Neuron (in vitro differentiated cells): ENCODE data around the gene RGS7.
"Not testable (repeated sequence)": the region's sequence is repeated elsewhere in the genome, so short reads cannot be mapped to it uniquely, and the experiment has no call there.

ENCODE experiments used
- H2AFZ ChIP-seq: one replicate; pipeline ENCODE4 v1.6.1; 2013; ENCODE audit warnings: low read depth, mild to moderate bottlenecking, inconsistent platforms, low read length, moderate library complexity
- H3K27me3 ChIP-seq: one replicate; pipeline ENCODE4 v1.6.1; 2013; ENCODE audit warnings: low read length; ENCODE audit not compliant: insufficient read depth
- H3K36me3 ChIP-seq: one replicate; pipeline ENCODE4 v1.6.1; 2013; ENCODE audit warnings: low read length; ENCODE audit not compliant: insufficient read depth
- H3K4me1 ChIP-seq: one replicate; pipeline ENCODE4 v1.6.1; 2013; ENCODE audit warnings: low read length; ENCODE audit not compliant: insufficient read depth
- H3K4me3 ChIP-seq: 2 replicates; pipeline ENCODE4 v1.5.1; 2013; ENCODE audit warnings: mild to moderate bottlenecking, low read length, moderate library complexity
- H3K9me3 ChIP-seq: one replicate; pipeline ENCODE4 v1.6.1; 2013; ENCODE audit warnings: low read length

The RGS7 gene

DNA sequence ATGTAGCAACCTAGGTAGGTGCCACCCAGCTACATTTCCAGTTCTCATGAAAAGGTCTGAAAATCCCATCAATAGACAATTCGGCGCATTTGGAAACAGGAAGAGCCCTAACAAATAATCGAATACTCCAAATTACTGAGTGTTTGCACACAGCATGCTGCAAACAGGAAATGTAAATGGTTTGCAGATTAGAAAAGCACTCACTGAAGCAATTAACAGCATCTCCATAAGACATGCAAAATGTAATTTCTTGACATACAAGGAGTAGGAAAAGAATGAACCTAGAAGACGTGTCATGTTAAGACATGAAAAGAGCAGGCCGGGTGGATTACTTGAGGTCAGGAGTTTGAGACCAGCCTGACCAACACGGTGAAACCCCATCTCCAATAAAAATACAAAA is 598.2 kb downstream of the RGS7 start:
- not testable (repeated sequence) for H3K36me3 ChIP-seq, H2AFZ ChIP-seq, H3K9me3 ChIP-seq, H3K4me1 ChIP-seq, H3K27me3 ChIP-seq, H3K4me3 ChIP-seq

DNA sequence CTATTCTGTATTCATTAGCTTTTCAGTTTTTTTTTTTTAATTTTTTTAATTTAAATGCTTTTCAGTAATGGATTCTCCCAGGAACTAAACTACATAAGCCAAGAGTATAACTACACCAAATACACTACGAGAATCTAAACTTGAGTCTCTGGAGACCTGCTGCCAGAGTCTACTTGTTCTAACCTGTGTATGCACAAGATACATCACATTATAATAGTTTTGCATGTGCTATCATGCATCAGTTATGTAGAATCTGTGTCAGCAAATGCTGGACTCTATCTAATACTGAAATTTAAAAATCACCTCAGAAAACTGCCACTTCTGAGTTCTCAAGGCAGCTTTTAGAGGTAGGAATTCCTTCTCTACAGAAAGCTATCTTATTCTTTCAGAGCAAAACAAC is 598.7 kb downstream of the RGS7 start:
- Histone ChIP-seq H3K4me3 (no peak overlapping the region), H3K9me3 (no peaks in the 10 kb centered on the region), H3K4me1 (no peaks in the 10 kb centered on the region), H3K27me3 (no peaks in the 10 kb centered on the region), H3K36me3 (no peaks in the 10 kb centered on the region), H2AFZ (no peak overlapping the region)

DNA sequence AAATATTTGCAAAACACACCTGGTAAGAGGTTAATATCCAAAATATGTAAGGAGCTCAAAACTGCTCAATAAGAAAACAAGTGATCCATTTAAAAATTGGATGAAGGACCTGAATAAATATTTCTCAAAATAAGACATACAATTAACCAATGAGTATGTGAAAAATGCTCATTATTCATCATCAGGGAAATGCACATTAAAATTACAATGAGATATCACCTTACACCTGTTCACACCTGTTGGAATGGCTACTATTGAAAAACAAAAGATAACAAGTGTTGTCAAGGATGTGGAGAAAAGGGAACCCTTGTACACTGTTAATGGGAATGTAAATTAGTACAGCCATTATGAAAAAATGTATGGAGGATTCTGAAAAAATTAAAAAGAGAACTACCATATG is 609.1 kb downstream of the RGS7 start:
- Histone ChIP-seq H3K27me3 (no peaks in the 10 kb centered on the region), H3K36me3 (no peaks in the 10 kb centered on the region), H3K4me1 (no peaks in the 10 kb centered on the region), H2AFZ (no peak overlapping the region), H3K9me3 (no peaks in the 10 kb centered on the region), H3K4me3 (no peak overlapping the region)

DNA sequence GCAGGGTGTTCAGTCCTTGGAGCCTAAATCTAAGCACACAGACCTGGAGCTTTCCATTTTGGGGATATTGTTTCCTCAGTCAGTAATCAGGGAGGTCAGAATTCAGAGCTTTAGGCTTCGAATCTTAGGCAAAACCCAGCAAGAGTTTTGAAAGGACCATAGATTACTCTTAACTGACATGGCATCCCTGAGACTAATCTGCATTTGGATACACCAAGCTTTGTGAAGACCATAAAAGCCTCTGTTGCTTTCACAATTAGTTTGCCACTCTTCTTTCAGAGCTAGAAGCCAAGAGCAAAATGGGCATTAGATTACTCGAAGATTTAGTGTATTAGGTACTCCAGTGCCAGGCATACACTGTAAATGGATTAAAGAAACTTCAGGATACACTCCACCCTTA is 613.3 kb downstream of the RGS7 start:
- Histone ChIP-seq H3K4me3 (no peak overlapping the region), H2AFZ (no peak overlapping the region), H3K4me1 (no peaks in the 10 kb centered on the region), H3K9me3 (no peaks in the 10 kb centered on the region), H3K36me3 (no peaks in the 10 kb centered on the region), H3K27me3 (no peaks in the 10 kb centered on the region)

DNA sequence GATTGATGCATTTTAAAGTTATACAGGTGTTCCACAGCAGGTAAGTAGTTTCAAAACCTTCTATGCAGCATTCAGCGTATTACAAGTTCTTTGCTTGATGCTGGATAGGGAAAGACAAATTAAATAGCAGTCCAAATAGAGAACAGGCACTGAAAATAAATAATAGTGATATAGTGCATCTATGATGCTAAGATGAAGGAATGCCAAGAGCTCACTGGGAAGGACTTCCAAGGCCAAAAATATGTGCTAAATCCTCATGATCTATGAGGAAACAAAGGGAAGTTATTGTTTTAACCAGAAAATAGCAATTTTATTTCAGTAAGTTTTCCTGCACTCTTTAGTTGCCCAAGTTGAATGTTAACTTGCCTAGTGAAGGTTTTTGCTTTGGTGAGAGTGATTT is 617.3 kb downstream of the RGS7 start:
- H3K9me3 ChIP-seq, result no peaks in the 10 kb centered on the region
- H3K36me3 ChIP-seq, result no peaks in the 10 kb centered on the region
- no peaks in the 10 kb centered on the region for H3K4me1 ChIP-seq
- no peak overlapping the region for H3K4me3 ChIP-seq
- no peaks in the 10 kb centered on the region for H3K27me3 ChIP-seq
- H2AFZ ChIP-seq, result no peak overlapping the region

DNA sequence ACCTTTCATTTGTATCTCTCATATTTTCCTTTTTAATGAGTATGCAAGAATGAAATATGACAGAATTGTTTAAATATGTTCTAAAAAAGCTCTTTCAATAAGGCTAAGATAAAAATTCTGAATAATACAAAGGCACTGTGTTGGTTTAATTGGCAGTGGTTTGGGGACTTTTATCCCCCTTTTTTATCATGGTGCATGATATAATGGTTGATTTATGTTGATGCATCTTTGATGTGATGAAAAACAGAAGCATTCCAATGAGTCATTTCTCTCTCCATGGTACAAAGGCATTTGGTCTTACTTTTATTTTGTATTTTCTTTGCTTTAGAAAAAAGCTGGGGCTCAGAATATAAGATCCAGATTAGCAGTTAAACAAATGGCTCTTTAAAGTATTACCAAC is 617.9 kb downstream of the RGS7 start:
- no peaks in the 10 kb centered on the region for H3K9me3 ChIP-seq
- no peaks in the 10 kb centered on the region for H3K36me3 ChIP-seq
- no peaks in the 10 kb centered on the region for H3K27me3 ChIP-seq
- H3K4me1 ChIP-seq, result no peaks in the 10 kb centered on the region
- H3K4me3 ChIP-seq, result no peak overlapping the region
- H2AFZ ChIP-seq, result no peak overlapping the region

DNA sequence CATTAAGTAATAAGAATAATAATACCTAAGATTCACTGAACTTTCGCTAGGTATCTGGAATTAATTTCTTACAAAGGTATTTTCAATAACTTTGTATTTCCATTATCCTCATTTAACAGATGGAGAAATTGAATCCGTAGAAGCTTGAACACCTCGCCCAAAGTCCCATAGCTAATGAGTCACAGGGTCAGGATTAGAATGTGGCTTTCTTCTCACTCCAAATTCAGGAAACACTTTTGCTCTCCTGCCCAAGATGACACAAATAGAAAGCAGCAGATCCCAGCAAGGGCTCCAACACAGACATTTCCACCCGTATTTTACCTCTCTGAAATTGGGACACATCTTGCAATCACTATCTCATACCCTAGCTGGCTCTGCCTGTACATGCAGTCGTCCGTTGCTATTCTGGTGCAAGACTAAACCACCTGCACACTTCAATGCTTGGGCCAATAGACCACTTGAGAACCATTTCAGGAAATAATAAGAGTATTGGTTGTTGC is 619.2 kb downstream of the RGS7 start:
- Histone ChIP-seq H3K4me1 (no peaks in the 10 kb centered on the region), H3K27me3 (no peaks in the 10 kb centered on the region), H2AFZ (no peak overlapping the region), H3K36me3 (no peaks in the 10 kb centered on the region), H3K4me3 (no peak overlapping the region), H3K9me3 (no peaks in the 10 kb centered on the region)

DNA sequence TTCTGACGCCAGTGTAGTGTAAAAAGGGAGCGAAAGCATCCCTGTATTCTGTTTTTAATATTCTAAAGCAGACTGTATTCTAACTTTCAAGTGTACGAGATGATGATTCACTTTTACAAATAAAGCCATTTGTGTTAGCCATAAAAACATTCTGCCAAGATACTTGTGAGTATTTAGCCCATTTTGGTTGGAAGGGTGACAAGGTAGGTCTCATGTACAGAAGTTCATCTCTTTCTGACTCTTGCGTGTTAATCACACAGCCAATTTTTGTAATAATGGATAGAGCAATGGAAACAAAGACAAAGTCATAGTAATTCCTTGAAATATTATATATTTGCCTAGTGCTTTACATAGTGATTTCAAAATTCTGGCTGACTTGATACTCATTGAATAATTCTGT is 619.7 kb downstream of the RGS7 start:
- no peaks in the 10 kb centered on the region for H3K4me1 ChIP-seq
- H2AFZ ChIP-seq, result no peak overlapping the region
- H3K4me3 ChIP-seq, result no peak overlapping the region
- no peaks in the 10 kb centered on the region for H3K27me3 ChIP-seq
- H3K36me3 ChIP-seq, result no peaks in the 10 kb centered on the region
- no peaks in the 10 kb centered on the region for H3K9me3 ChIP-seq

DNA sequence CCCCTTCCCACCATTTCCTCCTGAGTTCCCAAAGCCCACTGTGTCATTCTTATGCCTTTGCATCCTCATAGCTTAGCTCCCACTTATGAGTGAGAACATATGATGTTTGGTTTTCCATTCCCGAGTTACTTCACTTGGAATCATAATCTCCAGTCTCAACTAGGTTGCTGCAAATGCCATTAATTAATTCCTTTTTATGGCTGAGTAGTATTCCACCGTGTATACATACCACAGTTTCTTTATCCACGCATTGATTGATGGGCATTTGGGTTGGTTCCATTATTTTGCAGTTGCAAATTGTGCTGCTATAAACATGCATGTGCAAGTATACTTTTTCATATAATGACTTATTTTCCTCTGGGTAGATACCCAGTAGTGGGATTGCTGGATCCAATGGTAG is 622.3 kb downstream of the RGS7 start:
- not testable (repeated sequence) for H3K36me3 ChIP-seq, H3K27me3 ChIP-seq, H3K9me3 ChIP-seq, H3K4me1 ChIP-seq, H3K4me3 ChIP-seq, H2AFZ ChIP-seq

DNA sequence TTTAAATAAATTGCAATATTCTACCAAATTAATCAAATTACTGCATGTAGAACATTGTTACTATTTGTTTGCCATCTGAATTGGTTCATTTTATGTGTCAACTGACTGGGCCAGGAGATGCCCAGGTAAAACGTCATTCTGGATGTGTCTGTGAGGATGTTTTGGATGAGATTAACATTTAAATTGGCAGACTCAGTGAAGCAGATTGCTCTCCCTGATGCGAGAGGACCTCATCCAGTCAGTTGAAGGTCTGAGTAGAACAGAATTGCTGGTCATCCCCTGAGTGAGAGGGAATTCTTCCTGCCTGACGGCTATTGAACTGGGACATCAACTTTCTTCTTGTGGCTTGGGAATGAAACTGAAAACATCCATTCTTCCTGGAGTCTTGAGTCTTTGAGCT is 623.0 kb downstream of the RGS7 start:
- no peaks in the 10 kb centered on the region for H3K4me1 ChIP-seq
- H3K4me3 ChIP-seq, result no peak overlapping the region
- H3K9me3 ChIP-seq, result no peaks in the 10 kb centered on the region
- H3K27me3 ChIP-seq, result no peaks in the 10 kb centered on the region
- H3K36me3 ChIP-seq, result no peaks in the 10 kb centered on the region
- no peak overlapping the region for H2AFZ ChIP-seq

DNA sequence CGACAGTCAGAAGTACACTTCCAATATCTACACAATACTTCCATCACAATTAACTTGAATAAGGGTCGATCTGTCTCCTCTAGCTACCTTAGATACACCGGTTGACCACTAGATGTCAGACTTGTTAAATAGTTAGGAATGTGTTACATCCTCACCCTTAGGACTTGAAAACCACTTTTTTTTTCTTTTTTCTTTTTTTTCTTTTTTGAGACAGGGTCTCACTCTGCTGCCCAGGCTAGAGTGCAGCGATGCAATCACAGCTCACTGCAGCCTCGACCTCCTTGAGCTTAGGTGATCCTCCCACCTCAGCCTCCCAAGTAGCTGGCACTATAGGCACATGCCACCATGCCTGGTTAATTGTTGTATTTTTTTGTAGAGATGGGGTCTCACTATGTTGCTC is 624.6 kb downstream of the RGS7 start:
- H3K27me3 ChIP-seq, result no peaks in the 10 kb centered on the region
- H3K9me3 ChIP-seq, result no peaks in the 10 kb centered on the region

More for the DNA sequence above, 624.6 kb downstream of the RGS7 start:
- Histone ChIP-seq H2AFZ (no peak overlapping the region), H3K36me3 (no peaks in the 10 kb centered on the region), H3K4me1 (no peaks in the 10 kb centered on the region), H3K4me3 (no peak overlapping the region)
